GM18508 (cell line): Measurements from ENCODE around the gene ETF1.
"Not testable (repeated sequence)": the region's sequence is repeated elsewhere in the genome, so short reads cannot be mapped to it uniquely, and the experiment has no call there.

ENCODE experiments used
- ATAC-seq: cut with Tn5 transposase; IDR thresholded peaks from one replicate; pipeline ENCODE4 v1.9.1; 2021; ENCODE audit warnings: moderate number of reproducible peaks; ENCODE audit not compliant: insufficient read depth, unreplicated experiment

Gene ETF1

GRCh38 chr5:138492560-138493045 lies 50.4 kb downstream of the ETF1 start:
- ATAC-seq, result no peak

GRCh38 chr5:138491669-138492559 lies 51.1 kb downstream of the ETF1 start:
- ATAC-seq, result no peak

- ATAC-seq, result no peak
Observed at GRCh38 chr5:138491284-138491648, 51.8 kb downstream of the ETF1 start.

GRCh38 chr5:138490648-138491283 lies 52.3 kb downstream of the ETF1 start:
- ATAC-seq, result no peak

GRCh38 chr5:138489683-138490061 lies 53.4 kb downstream of the ETF1 start:
- no peak for ATAC-seq

GRCh38 chr5:138488481-138488945 lies 54.5 kb downstream of the ETF1 start:
- no peak for ATAC-seq

GRCh38 chr5:138482638-138483037 lies 60.4 kb downstream of the ETF1 start:
- ATAC-seq, result no peak

- ATAC-seq, result no peak
Observed at GRCh38 chr5:138476918-138477317, 66.1 kb downstream of the ETF1 start.

- ATAC-seq, result not testable (repeated sequence)
Observed at GRCh38 chr5:138473151-138473550, 69.9 kb downstream of the ETF1 start.

- no peak for ATAC-seq
Observed at GRCh38 chr5:138472353-138472752, 70.7 kb downstream of the ETF1 start.

GRCh38 chr5:138471052-138471361 lies 72.0 kb downstream of the ETF1 start:
- no peak for ATAC-seq

GRCh38 chr5:138470322-138471051 lies 72.5 kb downstream of the ETF1 start:
- no peak for ATAC-seq

GRCh38 chr5:138469540-138470321 lies 73.3 kb downstream of the ETF1 start:
- ATAC-seq, result no peak

GRCh38 chr5:138468966-138469539 lies 74.0 kb downstream of the ETF1 start:
- no peak for ATAC-seq

GRCh38 chr5:138468133-138468965 lies 74.7 kb downstream of the ETF1 start:
- no peak for ATAC-seq

- ATAC-seq, result no peak
Observed at GRCh38 chr5:138467711-138468132, 75.3 kb downstream of the ETF1 start.

- no peak for ATAC-seq
Observed at GRCh38 chr5:138466900-138467710, 75.9 kb downstream of the ETF1 start.
